Measurements from ENCODE around the gene NYNRIN.

The NYNRIN gene

DNA sequence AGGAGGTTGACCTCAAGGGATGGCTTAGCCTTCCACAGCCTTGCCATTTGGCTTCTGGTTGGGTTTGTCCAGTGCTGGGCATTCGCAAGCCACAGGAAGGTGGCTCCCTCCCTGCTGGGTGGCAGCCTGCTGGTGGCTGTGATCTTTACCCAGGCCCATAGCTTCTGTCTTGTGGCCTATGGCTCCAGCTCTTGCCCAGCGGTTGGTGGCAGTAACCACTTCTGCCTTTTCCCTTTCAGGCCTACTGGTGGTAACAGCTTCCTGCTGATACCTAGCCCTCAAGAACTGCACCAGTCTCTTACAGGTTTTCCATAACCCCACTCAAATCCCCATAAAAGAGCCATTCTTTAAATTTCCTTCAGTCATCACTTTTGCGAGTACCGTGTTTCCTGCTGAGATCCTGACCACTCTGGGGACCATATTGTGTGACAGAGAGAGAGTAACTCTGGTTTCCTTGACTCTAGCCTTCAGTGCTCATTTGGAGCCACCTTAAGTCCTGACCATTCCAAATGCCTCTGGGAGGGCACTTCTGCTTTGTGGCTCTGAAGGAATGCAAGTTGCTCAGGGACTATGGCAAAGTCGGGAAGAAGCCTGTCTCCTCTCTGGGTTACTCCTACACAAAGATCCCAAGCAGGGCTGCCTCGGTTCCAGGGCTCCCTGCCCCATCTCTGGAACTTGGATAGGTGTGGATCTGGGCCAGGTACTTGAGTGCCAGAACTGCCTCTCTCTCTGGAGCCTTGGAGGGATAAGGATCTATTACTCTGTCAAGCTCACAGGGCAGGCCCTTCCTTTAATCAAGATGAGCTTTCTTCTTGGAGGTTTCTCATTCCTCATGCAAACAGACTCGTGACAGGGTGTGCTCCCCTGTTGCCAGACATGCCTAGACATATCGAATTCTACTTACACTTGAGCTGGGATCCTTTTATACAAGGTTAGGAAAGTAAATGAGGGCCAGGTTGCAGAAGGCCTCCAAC, 2.9 kb upstream of the NYNRIN start:
- no peak for DNase-seq

DNA sequence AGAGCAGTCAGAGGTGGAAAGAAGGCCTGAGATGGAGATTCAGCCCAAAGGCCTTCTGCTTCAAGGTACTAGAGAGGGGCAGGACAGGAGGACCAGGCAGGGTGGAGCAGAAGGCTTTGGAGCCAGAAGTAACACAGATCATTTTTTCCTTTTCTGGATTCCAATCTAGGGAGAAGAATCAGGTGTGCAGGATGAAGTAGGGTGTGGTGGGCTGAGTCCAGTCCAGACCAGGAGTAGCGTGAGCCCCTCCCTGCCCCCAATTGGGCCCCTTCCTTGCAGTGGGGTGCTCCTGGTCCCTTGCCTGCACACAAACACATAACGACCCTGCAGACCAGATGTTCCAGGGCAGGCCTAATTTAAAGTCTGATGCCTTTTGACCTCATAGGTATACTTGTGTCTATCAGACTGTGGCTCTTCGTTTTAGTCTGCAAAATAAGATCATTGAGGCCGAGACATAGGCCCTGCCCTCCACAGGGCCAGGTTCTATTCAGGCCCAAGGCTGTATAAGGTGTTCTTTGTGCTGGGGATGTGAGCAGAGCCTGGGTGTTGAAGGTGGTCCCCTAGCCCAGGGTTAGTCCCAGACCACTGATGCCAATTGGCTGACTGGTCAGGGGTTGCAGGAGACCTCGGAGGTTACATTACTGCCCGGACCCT, 1.0 kb upstream of the NYNRIN start:
- no peak for DNase-seq

DNA sequence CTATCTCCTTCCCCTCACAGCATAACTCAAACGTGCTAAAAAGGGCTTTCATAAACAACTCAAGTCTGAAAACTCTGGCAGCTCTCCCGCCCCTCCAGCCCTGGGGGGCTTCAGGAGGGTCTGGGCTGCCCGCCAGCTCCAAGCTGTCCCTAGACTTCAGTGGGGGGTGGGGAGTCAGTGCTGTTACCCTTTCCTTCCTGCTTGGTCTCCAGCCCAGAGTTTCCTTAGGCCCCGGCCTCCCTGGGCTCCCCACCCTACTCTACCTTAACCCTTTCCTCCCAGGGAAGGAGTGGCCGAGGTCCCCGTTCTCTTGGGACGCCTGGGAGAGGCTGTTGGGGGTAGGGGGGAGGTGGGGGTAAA, 530 bp upstream of the NYNRIN start:
- DNase-seq: no peak

DNA sequence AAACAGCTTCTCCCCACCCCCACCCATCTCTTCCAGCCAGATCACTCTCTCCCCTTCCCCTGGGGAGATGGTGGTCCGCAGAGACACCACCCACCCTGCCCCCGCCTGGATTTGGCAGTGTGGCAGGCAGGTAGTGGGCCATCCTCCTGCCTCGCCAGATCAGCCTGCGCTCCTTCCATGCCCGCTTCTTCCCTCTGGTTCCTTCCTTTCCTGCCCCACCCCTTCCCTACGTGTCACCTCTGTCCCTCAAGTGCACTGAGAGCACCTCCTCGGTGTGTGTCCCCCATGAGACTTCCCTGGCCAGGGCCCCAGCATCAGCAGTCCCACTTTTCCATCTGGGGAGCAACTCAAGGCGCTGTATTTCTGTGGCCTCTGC, 632 bp downstream of the NYNRIN start:
- DNase-seq: no peak

DNA sequence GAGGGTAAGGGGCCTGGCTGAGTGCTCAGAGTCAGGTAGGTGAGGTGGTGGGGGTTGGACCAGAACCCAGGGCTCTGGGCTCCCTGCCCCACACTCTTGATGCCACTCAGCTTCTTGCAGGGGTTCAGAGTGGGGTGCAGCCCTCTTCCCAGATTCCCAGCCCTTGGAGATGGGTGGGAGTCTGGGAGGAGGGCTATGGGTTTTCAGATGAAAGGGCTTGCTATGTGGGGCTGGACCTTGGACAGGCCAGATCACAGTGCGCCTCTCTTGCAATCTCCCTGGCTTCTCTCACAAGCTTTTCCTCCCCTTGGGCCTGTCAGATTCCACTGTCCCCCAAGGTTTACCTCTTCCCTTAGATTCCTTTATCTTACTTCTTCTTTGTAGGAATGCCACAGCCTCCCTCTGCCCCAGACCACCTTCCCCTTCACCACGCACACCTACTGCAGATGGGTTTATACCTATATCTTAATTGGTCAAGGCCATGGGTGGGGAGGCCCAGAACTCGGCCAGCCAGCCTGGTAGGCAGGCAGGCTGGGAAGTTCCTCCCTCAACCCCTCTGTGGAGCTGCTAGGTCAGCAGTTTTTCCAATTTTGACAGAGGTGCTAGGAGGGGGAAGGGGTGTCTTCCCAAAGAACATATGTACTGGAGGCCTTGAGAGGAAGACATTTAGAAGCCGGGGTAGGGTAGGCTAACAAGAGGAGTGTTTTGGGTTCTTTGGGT, 1.4 kb downstream of the NYNRIN start:
- no peak for DNase-seq

DNA sequence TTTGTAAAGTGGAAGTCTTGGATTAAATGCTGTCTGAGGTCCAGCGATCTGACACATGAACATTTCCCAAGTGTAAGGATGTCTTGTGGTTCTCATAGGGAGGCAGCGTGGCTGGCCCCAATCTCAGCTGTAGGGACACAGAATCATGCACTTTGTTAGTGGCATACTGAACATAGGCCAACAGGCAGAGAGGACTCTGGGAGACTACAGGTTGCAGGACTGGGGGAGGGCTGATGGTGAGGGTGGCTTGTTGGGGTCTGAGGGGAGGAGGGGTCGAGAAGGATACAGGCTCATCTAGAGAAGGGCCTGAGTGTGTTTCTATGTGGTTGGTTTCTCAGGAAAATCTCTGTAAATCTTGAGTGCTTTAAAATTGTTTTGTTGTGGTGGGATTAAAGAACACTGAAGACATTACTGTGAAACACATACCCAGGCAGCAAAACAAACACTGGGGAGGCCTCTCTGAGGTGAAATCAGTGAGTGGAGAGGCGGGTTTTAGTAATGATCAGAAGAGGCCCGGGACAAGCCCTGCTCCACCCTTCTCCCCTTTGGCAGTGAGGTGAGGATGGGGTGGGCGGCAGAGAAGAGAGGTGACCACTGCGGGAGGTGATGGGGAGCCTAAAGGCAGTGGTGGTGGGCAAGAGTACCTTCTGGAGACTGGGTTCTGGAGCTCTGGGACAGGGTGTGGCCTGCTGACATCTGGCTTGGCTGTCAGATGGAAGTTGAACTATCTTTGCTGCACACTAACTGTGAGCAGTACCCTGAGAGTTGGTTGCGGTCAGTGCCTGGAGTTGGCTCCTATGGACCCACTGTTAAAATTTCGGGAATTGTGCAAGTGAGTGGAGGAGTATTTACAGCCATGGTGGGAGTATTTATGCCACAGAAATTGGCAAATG, 3.3 kb downstream of the NYNRIN start:
- DNase-seq: no peak

DNA sequence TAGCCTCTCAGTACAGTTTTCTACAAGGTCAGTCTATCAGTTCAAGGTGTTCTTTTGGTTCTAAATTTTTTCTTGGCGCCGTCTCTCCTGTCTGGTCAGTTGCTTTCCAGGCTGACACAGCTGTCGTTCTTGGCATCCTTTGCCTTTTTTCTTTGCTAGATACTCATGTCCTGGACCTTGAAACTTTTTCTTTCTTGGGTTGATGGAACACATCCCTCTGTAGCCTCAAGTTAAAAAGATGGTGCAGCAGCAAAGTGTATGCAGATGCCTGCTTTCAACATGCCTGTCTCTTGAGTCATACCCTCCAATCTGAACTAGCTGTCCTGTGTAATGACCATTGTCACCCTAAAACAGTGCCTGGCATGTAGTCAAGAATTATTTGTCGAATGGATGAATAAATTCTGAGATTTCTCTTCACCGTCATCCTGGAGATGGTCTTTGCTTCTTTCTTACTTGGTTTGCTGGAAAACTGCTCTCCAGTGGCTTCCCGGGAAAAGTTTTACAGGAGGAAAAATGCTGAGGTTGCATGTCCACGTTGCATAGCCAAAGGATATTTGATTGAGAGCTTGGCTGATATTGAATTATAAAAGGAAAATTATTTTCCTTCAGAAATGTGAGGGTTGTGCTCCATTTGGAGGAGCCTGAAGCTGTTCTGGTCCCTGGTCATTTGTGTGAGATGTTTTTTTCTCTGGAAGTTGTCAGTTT, 4.6 kb downstream of the NYNRIN start:
- no peak for DNase-seq

DNA sequence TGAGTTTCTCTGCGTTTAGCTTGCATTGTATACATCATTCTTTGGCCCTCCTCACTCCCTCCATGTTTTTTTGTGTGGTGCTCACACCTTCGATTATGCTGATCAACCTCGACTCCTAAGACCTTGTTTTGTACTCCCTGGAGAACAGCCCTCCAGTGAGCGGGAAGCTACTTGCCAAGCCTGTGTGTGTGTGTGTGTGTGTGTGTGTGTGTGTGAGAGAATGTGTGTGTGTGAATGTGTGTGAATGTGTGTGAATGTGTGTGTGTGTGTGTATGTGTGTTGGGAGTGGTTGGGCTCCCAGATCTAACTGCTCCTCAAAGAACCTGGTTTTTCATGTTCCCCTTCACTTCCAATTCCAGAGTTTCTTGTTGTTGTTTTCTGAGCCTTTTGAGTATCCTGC, 6.0 kb downstream of the NYNRIN start:
- DNase-seq: no peak

DNA sequence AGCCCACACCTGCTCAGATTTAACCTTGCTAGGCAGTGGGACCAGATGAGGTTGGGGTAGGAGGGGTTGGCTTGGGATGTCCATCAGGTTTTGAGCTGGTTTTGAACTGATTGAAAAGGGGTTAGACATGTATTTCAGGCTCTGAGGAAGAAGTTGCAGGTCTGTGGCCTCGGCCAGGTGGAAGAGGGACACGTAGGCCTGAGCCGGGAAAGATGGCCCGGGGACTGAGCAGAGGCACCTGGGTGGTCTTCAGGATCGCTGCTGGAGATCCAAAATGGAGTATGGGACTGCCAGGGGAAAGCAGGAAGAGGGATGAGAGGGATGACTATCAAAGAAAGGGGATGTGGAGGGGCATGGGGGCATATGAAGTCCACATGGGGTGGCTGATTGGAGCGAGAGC, 7.6 kb downstream of the NYNRIN start:
- DNase-seq: no peak

DNA sequence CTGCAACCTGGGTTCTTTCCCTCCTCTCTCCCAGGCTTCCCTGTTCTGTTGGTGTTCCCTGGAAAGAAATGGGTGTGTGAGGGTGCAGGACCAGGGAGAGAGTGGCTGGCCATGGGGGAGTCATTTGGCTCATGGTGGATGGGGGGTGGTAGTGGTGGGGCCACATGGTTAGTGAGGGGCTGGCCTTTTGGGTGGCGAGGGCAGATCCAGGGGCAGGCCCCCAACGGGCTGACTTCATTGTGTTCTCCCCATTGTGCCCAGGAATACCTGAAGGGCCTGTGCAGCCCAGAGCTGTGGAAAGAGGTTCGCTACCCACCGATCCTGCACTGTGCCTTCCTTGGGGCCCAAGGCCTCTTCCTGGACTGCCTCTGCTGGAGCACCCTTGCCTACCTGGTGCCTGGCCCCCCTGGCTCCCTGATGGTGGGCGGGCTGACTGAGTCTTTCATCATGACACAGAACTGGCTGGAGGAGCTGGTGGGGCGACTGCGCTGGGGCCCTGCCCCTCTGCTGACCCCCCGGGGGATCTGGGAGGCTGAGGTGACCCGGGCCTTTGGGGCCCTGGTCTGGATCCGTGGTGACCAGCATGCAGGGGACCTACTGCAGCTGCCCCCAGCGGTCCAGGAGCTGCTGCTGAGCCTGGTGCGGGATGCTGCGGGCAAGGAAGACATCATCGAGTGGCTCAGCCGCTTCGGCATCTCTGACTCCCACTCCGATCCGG, 9.0 kb downstream of the NYNRIN start:
- DNase-seq: no peak

DNA sequence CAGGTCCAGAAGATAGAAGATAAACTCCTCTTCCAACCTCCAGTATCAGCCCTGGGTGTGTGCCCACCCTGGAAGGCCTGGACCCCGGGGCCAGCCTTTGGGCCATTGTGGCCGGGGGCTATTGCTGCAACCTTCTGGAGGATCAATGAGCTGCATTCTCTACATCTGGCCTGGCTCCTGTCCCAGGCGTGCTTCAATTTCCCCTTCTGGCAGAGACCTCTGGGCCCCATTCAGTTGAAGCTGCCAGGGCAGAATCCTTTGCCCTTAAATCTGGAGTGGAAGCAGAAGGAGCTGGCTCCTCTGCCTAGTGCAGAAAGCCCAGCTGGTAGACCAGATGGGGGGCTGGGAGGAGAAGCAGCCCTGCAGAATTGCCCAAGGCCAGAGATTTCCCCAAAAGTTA, 10.0 kb downstream of the NYNRIN start:
- DNase-seq: no peak

DNA sequence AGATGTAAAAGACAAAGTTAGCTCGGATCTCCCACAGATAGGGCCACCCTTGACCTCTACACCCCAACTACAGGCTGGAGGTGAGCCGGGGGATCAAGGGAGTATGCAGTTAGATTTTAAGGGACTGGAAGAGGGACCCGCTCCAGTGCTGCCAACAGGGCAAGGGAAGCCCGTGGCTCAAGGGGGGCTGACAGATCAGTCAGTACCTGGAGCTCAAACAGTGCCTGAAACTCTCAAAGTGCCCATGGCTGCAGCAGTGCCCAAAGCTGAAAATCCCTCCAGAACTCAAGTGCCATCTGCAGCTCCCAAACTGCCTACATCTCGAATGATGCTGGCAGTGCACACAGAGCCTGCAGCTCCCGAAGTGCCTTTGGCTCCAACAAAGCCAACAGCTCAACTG, 10.4 kb downstream of the NYNRIN start:
- DNase-seq: no peak

DNA sequence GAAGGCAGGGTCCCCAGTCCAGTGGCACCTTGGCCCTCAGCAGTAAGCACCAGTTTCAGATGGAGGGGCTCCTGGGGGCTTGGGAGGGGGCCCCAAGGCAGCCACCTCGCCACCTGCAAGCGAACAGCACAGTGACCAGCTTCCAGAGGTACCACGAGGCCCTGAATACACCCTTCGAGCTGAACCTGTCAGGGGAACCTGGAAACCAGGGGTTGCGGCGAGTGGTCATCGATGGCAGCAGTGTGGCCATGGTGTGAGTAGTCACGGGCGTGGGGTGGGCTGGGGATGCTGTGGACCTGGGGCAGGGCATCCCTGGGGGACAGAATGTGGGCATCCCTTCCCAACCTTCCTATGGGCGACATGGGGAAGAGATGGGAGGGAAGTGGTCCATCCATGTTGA, 11.2 kb downstream of the NYNRIN start:
- no peak for DNase-seq

DNA sequence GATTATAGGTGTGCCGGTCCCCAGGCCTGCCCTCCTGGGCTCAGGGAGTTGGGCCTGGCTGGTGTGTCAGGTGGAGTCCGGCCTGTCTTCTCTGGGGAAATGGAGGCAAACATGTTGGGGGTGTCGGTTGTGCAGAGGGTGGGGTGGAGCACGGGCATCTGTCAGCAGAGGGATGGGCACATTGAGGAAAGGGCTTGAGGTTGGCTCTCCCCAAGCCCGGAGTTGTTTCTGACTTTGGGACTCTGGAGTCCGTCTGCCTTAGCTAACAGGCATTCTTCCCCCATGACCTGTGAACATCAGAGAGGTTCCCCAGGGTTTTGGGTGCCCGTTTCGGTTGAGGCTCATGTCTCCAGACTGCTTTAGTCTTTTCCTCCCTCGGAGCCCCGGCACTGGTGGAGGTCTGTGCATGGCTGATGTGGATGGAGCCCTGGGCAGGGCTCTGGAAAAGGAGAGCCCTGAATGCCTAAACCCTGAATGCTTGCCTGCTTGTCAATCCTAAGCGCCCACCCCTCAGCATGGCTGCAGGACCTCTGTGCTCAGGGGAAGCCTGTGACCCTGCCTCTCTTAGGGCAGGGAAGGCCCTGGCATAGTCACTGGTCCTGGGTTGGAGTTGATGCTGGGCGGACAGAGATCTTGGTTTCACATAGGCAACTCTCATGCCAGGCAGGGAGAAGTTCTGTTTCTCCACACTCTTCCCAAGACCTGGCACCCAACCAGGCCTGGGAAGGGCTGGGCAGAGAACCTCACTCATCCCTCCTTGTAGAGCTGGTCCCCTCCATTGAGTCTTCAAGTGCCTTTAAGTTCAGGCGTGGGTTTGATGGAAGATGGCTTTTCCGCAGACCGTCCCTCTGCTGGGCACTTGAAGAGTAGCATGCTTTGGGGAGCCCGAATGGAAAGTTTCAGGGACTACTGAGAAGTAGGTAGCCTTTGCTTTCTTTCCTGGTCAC, 12.9 kb downstream of the NYNRIN start:
- DNase-seq: no peak

DNA sequence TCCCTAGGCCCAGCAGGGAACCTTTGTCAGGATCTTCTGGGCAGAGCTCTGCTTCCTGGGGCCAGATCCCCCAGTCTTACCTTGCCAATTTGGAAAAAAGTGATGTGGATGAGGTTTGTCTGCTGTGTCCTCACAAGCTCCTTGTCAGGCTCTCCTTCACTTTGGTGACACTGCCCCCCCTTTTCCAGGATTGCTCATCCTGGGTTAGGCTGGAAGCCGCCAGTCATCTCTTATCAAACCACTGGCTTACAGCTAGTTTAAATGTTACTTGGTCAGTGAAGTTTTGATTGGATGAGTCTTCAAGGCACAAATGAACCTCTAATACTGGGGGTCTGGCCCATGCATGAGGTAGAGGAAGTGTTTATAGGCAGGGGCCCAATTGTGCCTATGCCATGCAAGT, 15.3 kb downstream of the NYNRIN start:
- no peak for DNase-seq

DNA sequence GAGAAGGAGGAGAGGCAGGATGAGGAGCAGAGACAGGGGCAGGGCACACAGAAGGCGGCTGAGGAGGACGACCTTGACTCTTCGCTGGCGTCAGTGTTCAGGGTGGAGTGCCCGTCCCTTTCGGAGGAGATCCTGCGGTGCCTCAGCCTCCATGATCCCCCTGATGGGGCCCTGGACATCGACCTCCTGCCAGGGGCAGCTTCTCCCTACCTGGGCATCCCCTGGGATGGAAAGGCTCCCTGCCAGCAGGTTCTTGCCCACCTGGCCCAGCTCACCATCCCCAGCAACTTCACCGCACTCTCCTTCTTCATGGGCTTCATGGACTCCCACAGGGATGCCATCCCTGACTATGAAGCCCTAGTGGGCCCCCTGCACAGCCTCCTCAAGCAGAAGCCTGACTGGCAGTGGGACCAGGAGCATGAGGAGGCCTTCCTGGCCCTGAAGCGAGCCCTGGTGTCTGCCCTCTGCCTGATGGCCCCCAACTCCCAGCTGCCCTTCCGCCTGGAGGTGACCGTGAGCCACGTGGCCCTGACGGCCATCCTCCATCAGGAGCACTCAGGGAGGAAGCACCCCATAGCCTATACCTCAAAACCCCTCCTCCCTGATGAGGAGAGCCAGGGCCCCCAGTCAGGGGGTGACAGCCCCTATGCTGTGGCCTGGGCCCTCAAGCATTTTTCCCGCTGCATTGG, 16.1 kb downstream of the NYNRIN start:
- no peak for DNase-seq

DNA sequence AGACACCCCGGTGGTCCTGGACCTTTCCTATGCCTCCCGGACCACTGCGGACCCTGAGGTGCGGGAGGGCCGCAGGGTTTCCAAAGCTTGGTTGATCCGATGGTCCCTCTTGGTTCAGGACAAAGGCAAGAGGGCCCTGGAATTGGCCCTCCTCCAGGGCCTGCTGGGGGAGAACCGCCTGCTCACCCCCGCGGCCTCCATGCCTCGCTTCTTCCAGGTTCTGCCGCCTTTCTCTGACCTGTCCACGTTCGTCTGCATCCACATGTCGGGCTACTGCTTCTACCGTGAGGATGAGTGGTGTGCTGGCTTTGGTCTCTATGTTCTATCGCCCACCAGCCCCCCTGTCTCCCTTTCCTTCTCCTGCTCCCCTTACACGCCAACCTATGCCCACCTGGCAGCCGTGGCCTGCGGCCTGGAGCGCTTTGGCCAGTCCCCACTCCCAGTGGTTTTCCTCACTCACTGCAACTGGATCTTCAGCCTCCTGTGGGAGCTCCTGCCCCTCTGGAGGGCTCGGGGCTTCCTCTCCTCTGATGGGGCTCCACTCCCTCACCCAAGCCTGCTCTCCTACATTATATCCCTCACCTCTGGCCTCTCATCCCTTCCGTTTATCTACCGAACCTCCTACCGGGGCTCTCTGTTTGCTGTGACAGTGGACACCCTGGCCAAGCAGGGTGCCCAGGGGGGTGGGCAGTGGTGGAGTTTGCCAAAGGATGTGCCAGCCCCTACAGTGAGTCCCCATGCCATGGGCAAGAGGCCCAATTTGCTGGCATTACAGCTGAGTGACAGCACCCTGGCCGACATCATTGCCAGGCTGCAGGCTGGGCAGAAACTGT, 16.8 kb downstream of the NYNRIN start:
- DNase-seq: no peak

DNA sequence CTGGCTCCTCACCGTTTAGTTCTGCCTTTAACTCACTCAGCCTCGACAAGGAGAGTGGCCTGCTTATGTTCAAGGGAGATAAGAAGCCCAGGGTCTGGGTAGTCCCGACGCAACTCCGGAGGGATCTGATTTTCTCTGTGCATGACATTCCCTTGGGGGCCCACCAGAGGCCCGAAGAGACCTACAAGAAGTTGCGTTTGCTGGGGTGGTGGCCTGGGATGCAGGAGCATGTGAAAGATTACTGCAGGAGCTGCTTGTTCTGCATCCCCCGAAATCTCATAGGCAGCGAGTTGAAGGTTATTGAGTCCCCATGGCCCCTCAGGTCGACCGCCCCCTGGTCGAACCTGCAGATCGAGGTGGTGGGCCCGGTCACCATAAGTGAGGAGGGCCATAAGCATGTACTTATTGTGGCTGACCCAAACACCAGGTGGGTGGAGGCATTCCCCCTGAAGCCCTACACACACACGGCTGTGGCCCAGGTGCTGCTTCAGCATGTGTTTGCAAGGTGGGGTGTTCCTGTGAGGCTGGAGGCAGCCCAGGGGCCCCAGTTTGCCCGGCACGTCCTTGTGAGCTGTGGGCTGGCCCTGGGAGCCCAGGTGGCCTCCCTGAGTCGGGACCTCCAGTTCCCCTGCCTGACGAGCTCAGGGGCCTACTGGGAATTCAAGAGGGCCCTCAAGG, 17.6 kb downstream of the NYNRIN start:
- no peak for DNase-seq

Measured in T-helper 9 cell (primary cell).